ENCODE results near the gene FANCG.

The FANCG gene

GRCh38 chr9:35102769-35103659 is 23.3 kb upstream of the FANCG start, which contains the start of gene STOML2:
STOML2 (minus strand) TSS chr9:35103131; CDS start chr9:35103094, 37 bp downstream.
- peak; percentile 73 for FAIRE-seq

GRCh38 chr9:35102465-35102768 is 22.7 kb upstream of the FANCG start:
- no peak for FAIRE-seq

- FAIRE-seq, result no peak
These were observed 17.8 kb upstream of the FANCG start for GRCh38 chr9:35097573-35097972.

- no peak for FAIRE-seq
These were observed 16.5 kb upstream of the FANCG start, which contains the start of gene PIGO for GRCh38 chr9:35096035-35096849. PIGO (minus strand) TSS chr9:35096591; CDS start chr9:35095565, 1,026 bp downstream.

GRCh38 chr9:35091536-35091935 is 11.8 kb upstream of the FANCG start:
- FAIRE-seq, result no peak

- no peak for FAIRE-seq
These were observed 9.7 kb upstream of the FANCG start for GRCh38 chr9:35089434-35089833.

GRCh38 chr9:35085078-35085477 is 5.3 kb upstream of the FANCG start:
- FAIRE-seq, result no peak

GRCh38 chr9:35079041-35079425 is 709 bp downstream of the FANCG start:
- FAIRE-seq, result no peak

- no peak for FAIRE-seq
These were observed 1.7 kb downstream of the FANCG start for GRCh38 chr9:35078066-35078465.

- no peak for FAIRE-seq
These were observed 2.9 kb downstream of the FANCG start for GRCh38 chr9:35076848-35077247.

GRCh38 chr9:35075358-35075757 is 4.4 kb downstream of the FANCG start:
- no peak for FAIRE-seq

- no peak for FAIRE-seq
These were observed 5.0 kb downstream of the FANCG start for GRCh38 chr9:35074791-35075190.

GRCh38 chr9:35074141-35074540 is 5.6 kb downstream of the FANCG start:
- FAIRE-seq, result no peak

- FAIRE-seq, result no peak
These were observed 6.5 kb downstream of the FANCG start for GRCh38 chr9:35073279-35073612.

GRCh38 chr9:35072461-35073278 is 7.1 kb downstream of the FANCG start, which contains the start of gene VCP:
VCP (minus strand) TSS chr9:35072625; CDS start chr9:35072353, 272 bp downstream.
- peak; percentile 99 for FAIRE-seq

- no peak for FAIRE-seq
These were observed 7.8 kb downstream of the FANCG start for GRCh38 chr9:35071814-35072460.

- FAIRE-seq, result no peak
These were observed 8.6 kb downstream of the FANCG start for GRCh38 chr9:35070823-35071813.

- FAIRE-seq, result no peak
These were observed 10.7 kb downstream of the FANCG start for GRCh38 chr9:35069020-35069419.

GRCh38 chr9:35067056-35067455 is 12.7 kb downstream of the FANCG start:
- no peak for FAIRE-seq

GRCh38 chr9:35060548-35061207 is 19.1 kb downstream of the FANCG start:
- no peak for FAIRE-seq

GRCh38 chr9:35059438-35059837 is 20.3 kb downstream of the FANCG start:
- no peak for FAIRE-seq

Measured in TTC549 (cell line).